Vagina (tissue), 2 donors: Measurements from ENCODE around the gene SLC6A6.

Experiments
- POLR2AphosphoS5 ChIP-seq, 2 donors: sonication (generic); formaldehyde crosslinking; IDR thresholded peaks; one replicate each; pipeline ENCODE4 v1.9.0; 2017; ENCODE audit warnings: antibody characterized with exemption in 2 of 2, mild to moderate bottlenecking in 2 of 2, low read depth in 1 of 2; ENCODE audit not compliant: insufficient read depth in 1 of 2
- TF ChIP-seq, protein P1 (sequence below), 3 experiments: fragments of 450-650 bp in 2 of 3; fragments of 200-600 bp in 1 of 3; sonication (generic) in 1 of 3; IDR thresholded peaks; one replicate each; pipeline ENCODE4 v1.5.1; 2017 to 2019; ENCODE audit warnings: antibody characterized with exemption in 3 of 3, mild to moderate bottlenecking in 2 of 3, moderate library complexity in 2 of 3

DNA sequence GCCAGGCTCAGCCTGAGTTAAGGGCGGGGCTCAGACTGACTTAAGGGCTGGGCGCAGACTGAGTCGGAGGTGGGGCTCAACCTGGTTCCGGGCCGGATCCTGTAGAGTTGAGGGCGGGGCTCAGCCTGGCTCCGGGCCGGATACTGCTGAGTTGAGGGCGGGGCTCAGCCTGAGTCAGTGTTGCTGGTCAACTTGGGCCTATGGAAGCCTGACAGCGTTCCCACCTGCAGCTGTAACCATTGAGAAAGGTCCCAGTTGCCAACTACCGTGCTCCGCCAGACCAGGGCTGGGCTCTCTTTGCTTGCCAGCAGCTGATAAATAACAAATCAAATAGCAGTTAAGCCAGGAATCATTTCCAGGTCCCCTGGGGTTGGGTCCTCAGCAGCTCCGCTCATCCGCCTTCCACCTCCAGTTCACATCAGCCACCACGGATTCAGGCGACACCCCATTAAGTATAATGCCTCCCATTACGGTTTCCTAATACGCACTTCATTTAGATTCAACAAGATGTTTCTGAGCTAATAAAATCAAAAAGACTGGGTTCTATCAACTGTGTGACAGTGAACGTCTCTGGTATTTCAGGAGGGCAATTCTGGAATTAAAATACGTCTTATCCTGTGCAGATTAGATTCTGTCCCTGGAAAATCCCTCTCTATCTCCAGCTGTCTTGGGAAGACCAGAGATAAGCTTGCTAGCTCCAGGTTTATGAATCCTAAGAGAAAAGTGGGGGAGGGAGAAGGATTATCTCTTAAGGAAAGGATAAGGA, 130.5 kb downstream of the SLC6A6 start:
- TF ChIP-seq, protein P1, sequence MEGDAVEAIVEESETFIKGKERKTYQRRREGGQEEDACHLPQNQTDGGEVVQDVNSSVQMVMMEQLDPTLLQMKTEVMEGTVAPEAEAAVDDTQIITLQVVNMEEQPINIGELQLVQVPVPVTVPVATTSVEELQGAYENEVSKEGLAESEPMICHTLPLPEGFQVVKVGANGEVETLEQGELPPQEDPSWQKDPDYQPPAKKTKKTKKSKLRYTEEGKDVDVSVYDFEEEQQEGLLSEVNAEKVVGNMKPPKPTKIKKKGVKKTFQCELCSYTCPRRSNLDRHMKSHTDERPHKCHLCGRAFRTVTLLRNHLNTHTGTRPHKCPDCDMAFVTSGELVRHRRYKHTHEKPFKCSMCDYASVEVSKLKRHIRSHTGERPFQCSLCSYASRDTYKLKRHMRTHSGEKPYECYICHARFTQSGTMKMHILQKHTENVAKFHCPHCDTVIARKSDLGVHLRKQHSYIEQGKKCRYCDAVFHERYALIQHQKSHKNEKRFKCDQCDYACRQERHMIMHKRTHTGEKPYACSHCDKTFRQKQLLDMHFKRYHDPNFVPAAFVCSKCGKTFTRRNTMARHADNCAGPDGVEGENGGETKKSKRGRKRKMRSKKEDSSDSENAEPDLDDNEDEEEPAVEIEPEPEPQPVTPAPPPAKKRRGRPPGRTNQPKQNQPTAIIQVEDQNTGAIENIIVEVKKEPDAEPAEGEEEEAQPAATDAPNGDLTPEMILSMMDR (IDR thresholded peaks at IDR 0.05), result no peak
- TF ChIP-seq POLR2AphosphoS5 (IDR thresholded peaks at IDR 0.05; ENCODE audit: insufficient read depth in 1 of 2, low read depth in 1 of 2), result no peak
